GM12878 (cell line): ENCODE results near the gene UTP25. TPM values are rescaled to one million over a fixed set of nuclear protein-coding genes. Genes with fewer than 3 reads are reported as not detected.

ENCODE experiments used
- ATAC-seq: fragments of 200-7000 bp; cut with Tn5 transposase; 3 replicates; pipeline ENCODE4 v1.9.1; 2020; ENCODE audit warnings: mild to moderate bottlenecking, moderate library complexity
- BruUV-seq: library from RNA; stranded (reverse); fragments of 400-500 nt; replicated peaks from 2 replicates; lab custom pipeline; 2021; lab: Mats Ljungman, UMichigan
- CTCF ChIA-PET: fragments of 300-600 bp; sonication (Branson Sonifier 250); formaldehyde crosslinking; extraction: SDS; loops from one replicate; lab custom pipeline; 2021; ENCODE audit warnings: inconsistent platforms; lab: Yijun Ruan, JAX
- POLR2A ChIA-PET: fragments of 350-600 bp; formaldehyde crosslinking; extraction: SDS; loops from one replicate; lab custom pipeline; 2021; ENCODE audit warnings: inconsistent platforms; lab: Charles Lee
- RAD21 ChIA-PET: fragments of 300-600 bp; sonication (Branson Sonifier 250); formaldehyde crosslinking; loops from one replicate; lab custom pipeline; 2023; ENCODE audit warnings: antibody characterized with exemption; ENCODE audit not compliant: unreplicated experiment; lab: Charles Lee
- SMC1A ChIA-PET: fragments of 300-600 bp; sonication (Branson Sonifier 250); formaldehyde crosslinking; loops from one replicate; lab custom pipeline; 2023; ENCODE audit not compliant: unreplicated experiment, uncharacterized antibody; lab: Charles Lee
- DNase-seq: peaks from one replicate; pipeline ENCODE4 v3.0.0-alpha.2; 2011; ENCODE audit warnings: low read depth, low spot score
- FAIRE-seq: peaks from 3 replicates; lab custom pipeline; 2011; peaks lifted over from hg19 to GRCh38; lab: Jason Lieb, UNC
- H2AFZ ChIP-seq: 2 replicates; pipeline ENCODE4 v1.6.0; 2011; ENCODE audit warnings: low read depth, low read length, control low read depth; ENCODE audit not compliant: control insufficient read depth
- H3K27ac ChIP-seq: 2 replicates; pipeline ENCODE4 v1.5.1; 2011; ENCODE audit warnings: control low read depth; ENCODE audit not compliant: control insufficient read depth, insufficient read depth
- H3K27me3 ChIP-seq, 2 experiments: replicated peaks in 1 of 2; 2 replicates each; pipeline versions ENCODE4 v1.6.0 to v1.6.1; 2011; ENCODE audit warnings: low read length in 1 of 2; ENCODE audit not compliant: control insufficient read depth in 2 of 2, insufficient read depth in 2 of 2
- H3K36me3 ChIP-seq, 2 experiments: 2 replicates each; pipeline ENCODE4 v1.5.1; 2011; ENCODE audit warnings: low read length in 1 of 2; ENCODE audit not compliant: control insufficient read depth in 2 of 2, insufficient read depth in 2 of 2
- H3K4me1 ChIP-seq: 2 replicates; pipeline ENCODE4 v1.6.1; 2011; ENCODE audit warnings: mild to moderate bottlenecking, low read length, moderate library complexity, mixed read lengths; ENCODE audit not compliant: control insufficient read depth, insufficient read depth
- H3K4me2 ChIP-seq: 2 replicates; pipeline ENCODE4 v1.6.0; 2011; ENCODE audit warnings: control low read depth; ENCODE audit not compliant: control insufficient read depth, insufficient read depth
- H3K4me3 ChIP-seq: fragments of 200-600 bp; sonication (generic); 2 replicates; pipeline ENCODE4 v1.5.1; 2016
- H3K79me2 ChIP-seq: 2 replicates; pipeline ENCODE4 v1.6.0; 2011; ENCODE audit warnings: low read length; ENCODE audit not compliant: control insufficient read depth, insufficient read depth
- H3K9ac ChIP-seq: 2 replicates; pipeline ENCODE4 v1.8.0; 2011; ENCODE audit warnings: low read length, control low read depth, mixed read lengths; ENCODE audit not compliant: control insufficient read depth, insufficient read depth
- H3K9me3 ChIP-seq: replicated peaks from 3 replicates; pipeline ENCODE4 v1.5.1; 2011; ENCODE audit warnings: mild to moderate bottlenecking, low read length; ENCODE audit not compliant: control insufficient read depth, insufficient read depth
- H4K20me1 ChIP-seq: 2 replicates; pipeline ENCODE4 v1.6.0; 2011; ENCODE audit not compliant: control insufficient read depth, insufficient read depth
- ATF7 ChIP-seq: fragments of 450-650 bp; IDR thresholded peaks from 2 replicates; pipeline ENCODE4 v1.6.1; 2016; ENCODE audit warnings: low read depth, mild to moderate bottlenecking
- BHLHE40 ChIP-seq, 2 experiments: fragments of 450-650 bp in 1 of 2; IDR thresholded peaks; 2 replicates each; pipeline ENCODE4 v1.6.1; 2011 to 2017; ENCODE audit warnings: low read depth in 2 of 2, borderline replicate concordance in 1 of 2, improper control_type of control experiment in 1 of 2, low read length in 1 of 2, mild to moderate bottlenecking in 1 of 2
- BRCA1 ChIP-seq: IDR thresholded peaks from 2 replicates; pipeline ENCODE4 v1.6.1; 2011; ENCODE audit warnings: low read depth, low read length, improper control_type of control experiment
- DPF2 ChIP-seq: fragments of 450-650 bp; IDR thresholded peaks from 2 replicates; pipeline ENCODE4 v1.6.1; 2017; ENCODE audit warnings: mild to moderate bottlenecking
- IKZF2 ChIP-seq, 2 experiments: fragments of 450-650 bp; IDR thresholded peaks; 2 replicates each; pipeline ENCODE4 v1.6.1; 2017; ENCODE audit warnings: mild to moderate bottlenecking in 2 of 2, moderate library complexity in 2 of 2
- MEF2B ChIP-seq: fragments of 450-650 bp; IDR thresholded peaks from 2 replicates; pipeline ENCODE4 v1.6.1; 2018; ENCODE audit warnings: mild to moderate bottlenecking, moderate library complexity; ENCODE audit not compliant: partially characterized antibody, poor library complexity, severe bottlenecking
- MTA2 ChIP-seq: fragments of 450-650 bp; IDR thresholded peaks from 2 replicates; pipeline ENCODE4 v1.6.1; 2016; ENCODE audit warnings: low read depth, mild to moderate bottlenecking, moderate library complexity
- PBX3 ChIP-seq: IDR thresholded peaks from 2 replicates; pipeline ENCODE4 v1.6.1; 2011; ENCODE audit warnings: mild to moderate bottlenecking, low read depth, low read length, moderate library complexity; ENCODE audit not compliant: insufficient replicate concordance
- PKNOX1 ChIP-seq: fragments of 450-650 bp; IDR thresholded peaks from 2 replicates; pipeline ENCODE4 v1.6.1; 2016; ENCODE audit warnings: mild to moderate bottlenecking
- RAD51 ChIP-seq: fragments of 450-650 bp; IDR thresholded peaks from 2 replicates; pipeline ENCODE4 v1.6.1; 2016; ENCODE audit warnings: moderate library complexity, mild to moderate bottlenecking, inconsistent platforms
- SMC3 ChIP-seq: IDR thresholded peaks from 2 replicates; pipeline ENCODE4 v1.6.1; 2011; ENCODE audit warnings: low read length, improper control_type of control experiment, borderline replicate concordance
- TCF12 ChIP-seq: IDR thresholded peaks from 2 replicates; pipeline ENCODE4 v1.6.1; 2011; ENCODE audit warnings: low read depth, mild to moderate bottlenecking, low read length
- TCF3 ChIP-seq: IDR thresholded peaks from 2 replicates; pipeline ENCODE4 v1.6.1; 2012; ENCODE audit warnings: low read depth, mild to moderate bottlenecking, low read length, borderline replicate concordance; ENCODE audit not compliant: insufficient read depth
- YY1 ChIP-seq: IDR thresholded peaks from 2 replicates; pipeline ENCODE4 v1.6.1; 2011; ENCODE audit warnings: low read depth, mild to moderate bottlenecking, low read length
- WGBS: methylation state at CpG from one replicate; pipeline ENCODE4 v1.1.6; 2016; ENCODE audit warnings: low lambda C conversion rate; ENCODE audit not compliant: insufficient replicate concordance, insufficient coverage; ENCODE audit errors: missing lambda C conversion rate; 5-methylcytosine and 5-hydroxymethylcytosine counted together
- in situ Hi-C: fragments of 300-500 bp; cut with MboI; formaldehyde crosslinking; loops from 9 replicates; pipeline ENCODE4 v1.14.3; 2018; ENCODE audit warnings: mixed read lengths
- intact Hi-C: fragments of 100-400 bp; cut with micrococcal nuclease; formaldehyde crosslinking; loops from one replicate; pipeline ENCODE4 v1.14.2; 2022; ENCODE audit not compliant: unreplicated experiment
- polyA plus RNA-seq, 11 experiments: library from polyadenylated mRNA; depleted of rRNA in 4 of 11; unstranded in 6 of 11; stranded (reverse) in 5 of 11; fragments of >200 nt; fragmentation: Nextera tagmentation in 4 of 11; fragmentation: Illumina TruSeq in 1 of 11; extraction: Ambion mirVana in 4 of 11; extraction: Trizol in 1 of 11; gene quantifications; 1 replicate in 1 of 11; 2 replicates in 10 of 11; pipeline versions ENCODE4 v1.2.1 to v1.2.3, GENCODE V29; 2011 to 2016; ENCODE audit warnings: inconsistent platforms in 2 of 11, missing spikeins in 2 of 11, low read depth in 1 of 11
- total RNA-seq, 4 experiments: library from RNA; depleted of rRNA in 3 of 4; stranded (reverse); fragments of >200 nt in 3 of 4; fragmentation: Illumina TruSeq in 1 of 4; extraction: Trizol in 1 of 4; gene quantifications; 2 replicates each; pipeline versions ENCODE4 v1.2.1 to v1.2.3, GENCODE V29; 2013 to 2021

The UTP25 gene
- total and polyA plus RNA-seq, 10 of the 15 experiments (the other 5 are each of a cell fraction or from before 2014, with no cell fraction given): 3.0 to 13.3 (median 8.5) TPM

- no peak for TF ChIP-seq MEF2B
- no peak for TF ChIP-seq YY1
- TF ChIP-seq TCF12: no peak
- no peak for TF ChIP-seq SMC3
- TF ChIP-seq BHLHE40 (IDR thresholded peaks at IDR 0.05; ENCODE audit: borderline replicate concordance in 1 of 2, low read depth in 2 of 2, low read length in 1 of 2): no peak
- no peak for TF ChIP-seq ATF7
Observed at GRCh38 chr1:209884249-209884648, 56.5 kb downstream of the UTP25 start (continued).

- H2AFZ ChIP-seq: no peak overlapping the region
- H3K4me1 ChIP-seq: no peaks in the 10 kb centered on the region
- WGBS: 0% methylated on average over 2 of the region's 2 CpGs
- FAIRE-seq: no peak
- no peaks in the 10 kb centered on the region for H3K79me2 ChIP-seq
- intact Hi-C loops: no loop called here
- peak; percentile 11 for DNase-seq
- no TSS peak for BruUV-seq
- RAD21 ChIA-PET: no interaction called here
- H3K9ac ChIP-seq: no peak overlapping the region
- CTCF ChIA-PET: interaction anchor here (1.6 to 2.1 kb wide), 2 partner anchors 15 to 24 kb away, joined by 5 to 7 read pairs; no protein-coding TSS in a partner anchor
- no peaks in the 10 kb centered on the region for H3K36me3 ChIP-seq
- in situ Hi-C loops: no loop called here
- peak; percentile 98 for ATAC-seq
- no peak overlapping the region for H3K27ac ChIP-seq
- H3K27me3 ChIP-seq: no peaks in the 10 kb centered on the region; a peak in 1 of 4 replicates
- H3K4me2 ChIP-seq: no peak overlapping the region
- TF ChIP-seq IKZF2 (IDR thresholded peaks at IDR 0.05) (0 out of 4 replicates have a peak, but pooled peaks of 1 of the 2 experiments have one; percentile 11), BRCA1 (no peak), MTA2 (peak; percentile 32; the same call in 1 of the 2 replicates), PBX3 (no peak), PKNOX1 (peak; percentile 51; the same call in 1 of the 2 replicates), BHLHE40 (IDR thresholded peaks at IDR 0.05; ENCODE audit: borderline replicate concordance in 1 of 2, low read depth in 2 of 2, low read length in 1 of 2) (peak; percentile 45 to 83; a peak in 3 of 4 replicates), ATF7 (peak; percentile 84), TCF3 (no peak), DPF2 (0 out of 2 replicates have a peak, but pooled peaks have one; percentile 17), RAD51 (peak; percentile 51; the same call in 1 of the 2 replicates), MEF2B (peak; percentile 58)
- no peaks in the 10 kb centered on the region for H4K20me1 ChIP-seq
- H3K9me3 ChIP-seq: no peaks in the 10 kb centered on the region
- SMC1A ChIA-PET: no interaction called here
- no peak overlapping the region for H3K4me3 ChIP-seq
- POLR2A ChIA-PET: no interaction called here
Observed at GRCh38 chr1:209884665-209885117, 56.9 kb downstream of the UTP25 start.
